ENCODE data around the gene MUS81.
"Not testable (repeated sequence)": the region's sequence is repeated elsewhere in the genome, so short reads cannot be mapped to it uniquely, and the experiment has no call there.

MUS81 gene, protein sequence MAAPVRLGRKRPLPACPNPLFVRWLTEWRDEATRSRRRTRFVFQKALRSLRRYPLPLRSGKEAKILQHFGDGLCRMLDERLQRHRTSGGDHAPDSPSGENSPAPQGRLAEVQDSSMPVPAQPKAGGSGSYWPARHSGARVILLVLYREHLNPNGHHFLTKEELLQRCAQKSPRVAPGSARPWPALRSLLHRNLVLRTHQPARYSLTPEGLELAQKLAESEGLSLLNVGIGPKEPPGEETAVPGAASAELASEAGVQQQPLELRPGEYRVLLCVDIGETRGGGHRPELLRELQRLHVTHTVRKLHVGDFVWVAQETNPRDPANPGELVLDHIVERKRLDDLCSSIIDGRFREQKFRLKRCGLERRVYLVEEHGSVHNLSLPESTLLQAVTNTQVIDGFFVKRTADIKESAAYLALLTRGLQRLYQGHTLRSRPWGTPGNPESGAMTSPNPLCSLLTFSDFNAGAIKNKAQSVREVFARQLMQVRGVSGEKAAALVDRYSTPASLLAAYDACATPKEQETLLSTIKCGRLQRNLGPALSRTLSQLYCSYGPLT

GRCh38 chr11:65860278-65861164 is at the start of gene MUS81:
Gene MUS81, plus strand, starts transcription at chr11:65860433. Its CDS starts 321 bp downstream, at chr11:65860754.
- DNase-seq: peak; percentile 97

- no peak for DNase-seq
These were observed 48.3 kb upstream of the MUS81 start for GRCh38 chr11:65811764-65812475.

GRCh38 chr11:65814131-65814985 is 45.9 kb upstream of the MUS81 start:
- DNase-seq: no peak

DNA sequence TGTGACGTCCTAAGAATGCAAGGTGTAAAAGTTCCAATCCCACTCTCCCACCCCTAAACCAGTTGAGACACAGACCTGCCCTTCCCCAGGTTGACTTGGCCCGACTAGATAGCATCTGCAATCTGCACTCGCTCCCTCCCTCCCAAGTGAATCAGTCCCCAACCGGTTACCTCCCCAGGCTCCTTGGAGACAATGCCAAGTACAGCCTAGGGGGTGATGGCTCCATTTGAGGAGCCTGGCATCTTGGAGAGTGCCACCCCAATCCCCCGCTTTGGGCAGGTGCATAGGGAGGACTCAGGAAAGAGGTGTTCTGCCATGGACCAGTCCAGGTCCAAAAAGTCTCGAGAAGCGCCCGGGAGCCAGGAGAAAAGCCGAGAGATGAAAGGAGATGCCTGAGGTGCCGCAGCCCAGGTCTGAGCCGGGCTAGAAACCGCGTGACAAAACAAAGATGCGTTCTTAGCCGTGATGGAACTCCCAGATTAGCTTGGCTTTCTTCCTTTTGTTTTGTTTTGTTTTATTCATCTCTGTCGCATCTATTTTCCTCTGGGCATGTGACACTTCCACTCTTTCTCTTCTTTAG is 45.2 kb upstream of the MUS81 start:
- DNase-seq: no peak

- no peak for DNase-seq
These were observed 43.5 kb upstream of the MUS81 start for GRCh38 chr11:65816696-65817095.

DNA sequence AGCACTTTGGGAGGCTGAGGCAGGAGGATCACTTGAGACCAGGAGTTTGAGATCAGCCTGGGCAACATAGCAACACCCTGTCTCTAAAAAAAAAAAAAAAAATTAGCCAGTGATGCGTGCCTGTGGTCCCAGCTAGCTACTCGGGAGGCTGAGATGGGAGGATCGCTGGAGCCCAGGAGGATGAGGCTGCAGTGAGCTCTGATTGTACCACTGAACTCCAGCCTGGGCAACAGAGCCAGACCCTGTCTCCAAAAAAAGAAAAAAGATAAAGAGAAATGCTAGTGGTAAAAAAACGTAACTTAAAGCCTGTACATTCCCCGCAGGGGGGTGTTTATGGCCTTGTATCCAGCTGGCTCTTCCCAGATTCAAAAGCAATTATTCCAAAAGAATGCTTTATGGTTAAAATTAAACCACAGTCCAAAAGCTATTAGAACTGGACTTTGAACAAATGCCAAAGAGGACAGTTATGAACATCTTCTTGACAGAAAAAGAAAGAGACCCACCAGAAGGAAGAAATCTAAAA is 42.9 kb upstream of the MUS81 start:
- DNase-seq: no peak

- DNase-seq: peak; percentile 83
These were observed 42.2 kb upstream of the MUS81 start for GRCh38 chr11:65817835-65818680.

- peak; percentile 93 for DNase-seq
These were observed 39.1 kb upstream of the MUS81 start for GRCh38 chr11:65821107-65821506.

GRCh38 chr11:65822776-65823528 is 37.3 kb upstream of the MUS81 start:
- peak; percentile 47 for DNase-seq

- no peak for DNase-seq
These were observed 33.1 kb upstream of the MUS81 start for GRCh38 chr11:65826984-65827735.

- no peak for DNase-seq
These were observed 30.8 kb upstream of the MUS81 start for GRCh38 chr11:65829459-65829858.

DNA sequence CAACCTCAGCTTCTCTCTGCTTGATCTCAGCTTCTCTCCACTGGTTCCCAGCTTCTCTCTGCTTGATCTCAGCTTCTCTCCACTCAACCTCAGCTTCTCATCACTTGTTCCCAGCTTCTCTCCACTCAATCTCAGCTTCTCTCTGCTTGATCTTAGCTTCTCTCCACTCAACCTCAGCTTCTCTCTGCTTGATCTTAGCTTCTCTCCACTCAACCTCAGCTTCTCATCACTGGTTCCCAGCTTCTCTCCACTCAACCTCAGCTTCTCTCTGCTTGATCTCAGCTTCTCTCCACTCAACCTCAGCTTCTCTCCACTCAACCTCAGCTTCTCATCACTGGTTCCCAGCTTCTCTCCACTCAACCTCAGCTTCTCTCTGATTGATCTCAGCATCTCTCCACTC is 28.0 kb upstream of the MUS81 start:
- not testable (repeated sequence) for DNase-seq

DNA sequence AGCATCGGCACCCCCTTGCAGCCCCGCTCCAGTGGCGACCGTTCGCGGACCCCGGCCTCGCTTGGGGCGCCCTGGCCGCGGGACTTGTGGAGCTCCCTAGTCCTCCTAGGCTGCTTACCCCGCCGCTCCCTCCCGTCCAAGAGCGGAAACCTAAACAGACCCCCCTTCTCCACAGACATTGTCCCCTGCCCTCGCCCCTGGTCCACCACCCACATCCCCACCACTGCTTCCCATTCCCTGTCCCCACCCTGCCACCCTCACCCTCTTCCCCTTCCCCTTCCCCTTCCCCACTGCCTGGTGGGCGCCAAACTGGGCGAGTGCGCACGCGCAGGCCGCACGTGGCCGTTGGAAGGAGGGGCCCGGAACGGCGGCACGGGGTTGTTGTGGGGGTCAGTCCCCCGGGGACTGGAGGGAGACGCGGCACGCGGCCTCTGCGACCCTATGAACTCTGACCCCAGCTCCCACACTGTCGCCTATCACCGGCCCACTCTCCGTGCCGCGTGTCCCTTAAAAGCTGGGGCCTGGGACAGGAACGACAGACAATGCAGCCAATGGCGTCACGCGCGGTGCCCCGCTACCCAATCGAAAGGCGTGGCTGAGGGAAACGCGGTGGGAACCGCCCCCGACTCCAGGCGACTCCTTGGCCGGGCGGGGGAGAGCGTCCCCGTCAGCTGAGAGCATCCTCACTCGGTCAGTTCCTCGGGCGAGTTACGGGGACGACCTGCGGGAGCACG is 26.8 kb upstream of the MUS81 start, which contains the start of gene SNX32:
SNX32 (plus strand) TSS at position 667 of the 734 bp plus-strand sequence. CDS start 103 bp downstream, outside the sequence.
- DNase-seq: peak; percentile 93

GRCh38 chr11:65834202-65834601 is 26.0 kb upstream of the MUS81 start:
- no peak for DNase-seq

DNA sequence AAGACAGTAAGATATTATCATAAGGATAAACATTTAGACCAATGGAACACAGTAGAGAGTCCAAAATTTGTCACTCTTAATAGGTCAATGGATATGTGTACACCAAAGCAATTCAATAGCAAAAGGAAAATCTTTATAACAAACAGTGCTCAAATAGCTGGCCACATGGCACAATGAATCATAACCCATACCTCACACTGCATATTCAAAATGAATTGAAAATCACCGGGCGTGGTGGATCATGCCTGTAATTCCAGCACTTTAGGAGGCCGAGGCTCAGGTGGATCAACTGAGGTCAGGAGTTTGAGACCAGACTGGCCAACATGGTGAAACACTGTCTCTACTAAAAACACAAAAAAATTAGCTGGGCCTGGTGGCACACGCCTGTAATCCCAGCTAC is 18.1 kb upstream of the MUS81 start:
- no peak for DNase-seq

- no peak for DNase-seq
These were observed 16.4 kb upstream of the MUS81 start for GRCh38 chr11:65843811-65844210.

GRCh38 chr11:65844231-65844872 is 15.9 kb upstream of the MUS81 start:
- no peak for DNase-seq
